RCC 7860 (cell line): Measurements from ENCODE around the gene ARRB1.
"Not testable (repeated sequence)": the region's sequence is repeated elsewhere in the genome, so short reads cannot be mapped to it uniquely, and the experiment has no call there.

Experiments used
- DNase-seq: peaks from one replicate; pipeline ENCODE4 v3.0.0-alpha.2; 2015; ENCODE audit warnings: low spot score
- FAIRE-seq: peaks from 2 replicates; lab custom pipeline; 2012; peaks lifted over from hg19 to GRCh38; lab: Jason Lieb, UNC

Gene ARRB1

GRCh38 chr11:75371949-75372876, 20.8 kb upstream of the ARRB1 start:
- no peak for FAIRE-seq
- DNase-seq = no peak

- no peak for FAIRE-seq
- DNase-seq = no peak
These were observed 18.2 kb upstream of the ARRB1 start for GRCh38 chr11:75369560-75370255.

- FAIRE-seq, DNase-seq: not testable (repeated sequence)
These were observed 15.4 kb upstream of the ARRB1 start for GRCh38 chr11:75366826-75367225.

GRCh38 chr11:75365711-75366181, 14.3 kb upstream of the ARRB1 start:
- no peak for FAIRE-seq

GRCh38 chr11:75362285-75362684, 10.8 kb upstream of the ARRB1 start:
- FAIRE-seq = not testable (repeated sequence)

More at GRCh38 chr11:75365711-75366181, 14.3 kb upstream of the ARRB1 start:
- no peak for DNase-seq

GRCh38 chr11:75356613-75357012, 5.2 kb upstream of the ARRB1 start:
- DNase-seq (no peak), FAIRE-seq (no peak)

More at GRCh38 chr11:75362285-75362684, 10.8 kb upstream of the ARRB1 start:
- DNase-seq = not testable (repeated sequence)

- DNase-seq (peak; percentile 83), FAIRE-seq (peak; percentile 49)
These were observed 3.6 kb upstream of the ARRB1 start for GRCh38 chr11:75355051-75355450.

GRCh38 chr11:75352588-75353206, 1.2 kb upstream of the ARRB1 start:
- FAIRE-seq = no peak
- no peak for DNase-seq

- no peak for FAIRE-seq
- no peak for DNase-seq
These were observed 528 bp upstream of the ARRB1 start for GRCh38 chr11:75351791-75352587.

- DNase-seq (no peak), FAIRE-seq (no peak)
These were observed 519 bp downstream of the ARRB1 start for GRCh38 chr11:75350743-75351540.

GRCh38 chr11:75350122-75350742, 1.2 kb downstream of the ARRB1 start:
- FAIRE-seq (no peak), DNase-seq (no peak)

GRCh38 chr11:75349521-75350116, 1.8 kb downstream of the ARRB1 start:
- DNase-seq = no peak
- FAIRE-seq = no peak

- FAIRE-seq = no peak
- DNase-seq = peak; percentile 47
These were observed 3.5 kb downstream of the ARRB1 start for GRCh38 chr11:75347781-75348566.

GRCh38 chr11:75346912-75347647, 4.4 kb downstream of the ARRB1 start:
- DNase-seq = peak; percentile 15
- FAIRE-seq = no peak

- no peak for FAIRE-seq
- no peak for DNase-seq
These were observed 5.2 kb downstream of the ARRB1 start for GRCh38 chr11:75346296-75346695.

- DNase-seq (no peak), FAIRE-seq (no peak)
These were observed 5.9 kb downstream of the ARRB1 start for GRCh38 chr11:75345455-75346160.
